ENCODE results near the gene CPB1.
A peak's percentile ranks its signal among the peaks of the same experiment; 100 is the strongest.

Gene CPB1

DNA sequence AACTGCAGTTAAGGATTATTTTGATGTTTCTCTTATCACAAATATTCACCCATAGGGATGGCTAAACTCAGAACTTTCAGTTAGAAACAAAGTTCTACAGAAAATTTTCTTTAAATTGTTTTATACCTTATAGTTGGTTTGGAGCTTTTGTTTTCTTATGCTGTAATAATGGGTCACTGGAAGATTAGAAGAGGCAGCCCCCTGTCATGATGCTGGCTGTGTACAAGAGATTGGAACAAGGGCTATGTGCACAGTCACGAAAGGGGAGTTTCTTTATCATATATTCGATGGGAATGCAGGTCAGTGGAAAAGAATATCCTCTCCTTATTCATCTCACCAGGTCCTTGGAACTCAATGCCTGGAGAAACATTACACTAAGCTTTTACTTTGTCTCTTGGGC, 25.5 kb downstream of the CPB1 start:
- TF ChIP-seq, protein P1, sequence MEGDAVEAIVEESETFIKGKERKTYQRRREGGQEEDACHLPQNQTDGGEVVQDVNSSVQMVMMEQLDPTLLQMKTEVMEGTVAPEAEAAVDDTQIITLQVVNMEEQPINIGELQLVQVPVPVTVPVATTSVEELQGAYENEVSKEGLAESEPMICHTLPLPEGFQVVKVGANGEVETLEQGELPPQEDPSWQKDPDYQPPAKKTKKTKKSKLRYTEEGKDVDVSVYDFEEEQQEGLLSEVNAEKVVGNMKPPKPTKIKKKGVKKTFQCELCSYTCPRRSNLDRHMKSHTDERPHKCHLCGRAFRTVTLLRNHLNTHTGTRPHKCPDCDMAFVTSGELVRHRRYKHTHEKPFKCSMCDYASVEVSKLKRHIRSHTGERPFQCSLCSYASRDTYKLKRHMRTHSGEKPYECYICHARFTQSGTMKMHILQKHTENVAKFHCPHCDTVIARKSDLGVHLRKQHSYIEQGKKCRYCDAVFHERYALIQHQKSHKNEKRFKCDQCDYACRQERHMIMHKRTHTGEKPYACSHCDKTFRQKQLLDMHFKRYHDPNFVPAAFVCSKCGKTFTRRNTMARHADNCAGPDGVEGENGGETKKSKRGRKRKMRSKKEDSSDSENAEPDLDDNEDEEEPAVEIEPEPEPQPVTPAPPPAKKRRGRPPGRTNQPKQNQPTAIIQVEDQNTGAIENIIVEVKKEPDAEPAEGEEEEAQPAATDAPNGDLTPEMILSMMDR (IDR thresholded peaks at IDR 0.05; ENCODE audit: extremely low read depth, missing control alignments) = no peak
- DNase-seq (ENCODE audit: low spot score) = no peak

DNA sequence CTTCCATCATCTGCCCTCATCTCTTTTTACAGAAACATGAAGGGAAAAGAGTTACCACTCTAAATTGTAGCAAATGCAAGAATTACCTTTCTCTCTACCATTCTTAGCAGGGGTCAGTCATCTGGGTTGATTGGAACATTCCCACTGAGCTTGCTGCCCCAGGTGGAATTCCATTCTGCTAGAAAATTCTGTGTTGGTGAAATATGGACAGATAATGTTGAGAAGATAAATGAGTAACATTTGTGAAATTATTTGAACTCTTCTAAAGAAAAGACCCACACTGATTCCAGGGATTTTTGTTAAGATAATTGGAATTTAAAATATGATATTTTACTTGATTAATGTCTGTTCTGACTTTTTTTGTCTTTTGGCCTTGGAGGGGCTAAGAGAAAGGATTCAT, 26.4 kb downstream of the CPB1 start:
- no peak for DNase-seq (ENCODE audit: low spot score)
- TF ChIP-seq, protein P1 (IDR thresholded peaks at IDR 0.05; ENCODE audit: extremely low read depth, missing control alignments) = no peak

DNA sequence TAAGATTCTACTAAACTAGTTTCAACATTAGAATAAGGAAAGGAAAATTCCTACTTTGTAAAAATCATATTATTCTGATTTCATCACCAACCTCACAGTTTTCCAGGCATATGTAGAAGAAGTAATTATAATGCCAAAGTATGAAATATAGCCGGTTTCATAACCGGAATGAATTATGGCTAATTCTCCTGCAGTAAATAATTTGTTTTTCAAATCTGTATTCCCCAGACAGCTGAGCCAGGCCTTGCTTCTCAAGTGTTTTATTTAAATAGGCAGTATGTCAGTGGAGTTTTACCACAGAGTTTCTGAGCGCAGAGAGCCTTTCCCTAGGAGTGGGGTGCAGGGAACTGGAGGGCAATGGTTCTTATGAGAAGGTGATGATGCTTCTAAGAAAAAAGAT, 28.8 kb downstream of the CPB1 start:
- DNase-seq (ENCODE audit: low spot score) = no peak
- TF ChIP-seq, protein P1 (IDR thresholded peaks at IDR 0.05; ENCODE audit: extremely low read depth, missing control alignments) = no peak

DNA sequence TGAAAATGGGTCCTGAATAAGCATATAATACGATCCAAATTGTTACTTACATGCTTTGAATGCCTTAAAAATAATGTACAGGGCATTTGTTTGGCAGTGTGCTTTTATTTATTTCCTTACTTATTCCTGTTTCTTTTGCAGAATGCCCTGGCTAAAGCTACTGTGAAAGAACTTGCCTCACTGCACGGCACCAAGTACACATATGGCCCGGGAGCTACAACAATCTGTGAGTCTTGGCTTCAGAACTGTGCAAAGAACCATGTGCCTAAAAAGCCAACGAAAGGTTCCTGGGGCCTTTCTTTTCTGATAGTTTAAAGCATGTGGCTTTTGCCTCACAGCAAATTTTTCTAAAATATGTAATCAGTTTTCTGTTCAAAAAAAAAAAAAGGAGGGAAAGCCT, 29.7 kb downstream of the CPB1 start:
- TF ChIP-seq, protein P1 (IDR thresholded peaks at IDR 0.05; ENCODE audit: extremely low read depth, missing control alignments) = no peak

DNA sequence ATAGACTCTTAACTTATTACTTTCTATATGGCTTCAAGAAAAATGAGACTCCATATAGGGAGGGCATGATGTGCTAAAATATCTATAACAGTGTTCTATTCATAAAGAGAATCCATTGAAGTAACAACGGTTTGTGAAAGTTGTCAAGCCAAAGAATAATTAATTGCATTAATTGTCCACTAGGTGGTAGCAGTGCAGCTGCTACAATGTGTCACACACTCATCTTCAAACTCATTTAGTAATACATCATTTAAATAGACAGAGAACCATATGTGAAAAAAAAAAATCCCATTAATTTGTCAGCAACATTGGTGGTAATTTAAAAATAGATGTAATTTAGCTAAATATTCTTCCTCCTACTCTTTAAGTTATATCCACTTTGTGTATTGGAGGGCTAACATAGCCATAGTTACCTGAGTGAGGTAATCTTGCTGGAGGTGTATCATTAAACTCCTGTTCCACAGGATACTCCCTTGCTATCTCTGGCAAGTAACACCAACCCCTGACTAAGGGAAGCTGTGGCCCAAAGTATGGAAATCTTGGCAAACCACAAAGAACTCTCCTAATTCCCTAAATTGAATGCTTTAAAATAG, 33.8 kb downstream of the CPB1 start:
- TF ChIP-seq, protein P1 (IDR thresholded peaks at IDR 0.05; ENCODE audit: extremely low read depth, missing control alignments) = peak; percentile 31

More for the DNA sequence above, 29.7 kb downstream of the CPB1 start:
- DNase-seq (ENCODE audit: low spot score) = no peak

DNA sequence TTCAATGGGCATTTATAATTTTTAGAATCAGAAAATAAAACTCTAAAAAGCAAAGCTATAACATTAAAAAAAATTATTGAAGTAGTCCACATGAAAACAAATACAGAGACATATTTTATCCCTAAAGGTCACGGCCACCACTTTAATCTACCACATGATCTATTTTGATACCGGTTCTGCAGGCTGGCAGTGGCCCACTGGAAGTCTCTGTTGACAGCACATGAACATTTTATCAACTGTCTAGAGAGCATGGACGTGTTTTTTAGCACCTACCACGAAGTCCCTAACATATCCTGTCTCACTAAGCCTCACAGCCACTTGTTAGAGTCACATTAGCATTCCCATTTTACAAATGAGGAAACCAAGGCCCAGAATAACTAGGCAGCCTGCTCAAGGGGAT, 35.7 kb downstream of the CPB1 start:
- TF ChIP-seq, protein P1 (IDR thresholded peaks at IDR 0.05; ENCODE audit: extremely low read depth, missing control alignments) = no peak
- no peak for DNase-seq (ENCODE audit: low spot score)

More for the DNA sequence above, 33.8 kb downstream of the CPB1 start:
- peak; percentile 39 for DNase-seq (ENCODE audit: low spot score)

DNA sequence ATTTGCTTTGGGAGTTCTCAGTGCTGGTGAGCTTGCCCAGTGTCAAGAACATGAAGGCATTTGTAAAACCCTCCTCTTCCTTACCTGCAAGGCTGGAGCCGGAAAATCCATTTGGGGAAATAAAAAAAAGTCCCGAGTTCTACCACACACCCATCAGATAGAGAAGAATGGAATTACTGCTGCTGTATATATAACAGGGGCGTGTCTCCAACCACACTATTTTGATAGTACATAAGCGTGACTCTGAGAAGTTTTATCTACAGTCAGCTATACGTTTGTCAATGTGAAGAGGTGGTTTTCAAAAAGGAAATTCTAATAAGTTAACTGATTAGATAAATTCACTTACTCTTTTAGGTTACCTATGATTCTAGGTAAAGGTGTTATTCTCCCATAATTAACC, 36.2 kb downstream of the CPB1 start:
- no peak for DNase-seq (ENCODE audit: low spot score)
- TF ChIP-seq, protein P1 (IDR thresholded peaks at IDR 0.05; ENCODE audit: extremely low read depth, missing control alignments) = no peak
